HFFc6 (cell line): ENCODE results near the gene MICAL2. TPM values are rescaled to one million over a fixed set of nuclear protein-coding genes. Genes with fewer than 3 reads are reported as not detected.
"Not testable (repeated sequence)": the region's sequence is repeated elsewhere in the genome, so short reads cannot be mapped to it uniquely, and the experiment has no call there.

Source experiments
- DNase-seq: peaks from one replicate; pipeline ENCODE4 v3.0.0-alpha.2; 2018
- H3K27ac Mint-ChIP-seq: 2 replicates; pipeline ENCODE4 v1.8.0; 2020; ENCODE audit warnings: mild to moderate bottlenecking, mixed read lengths
- H3K27me3 Mint-ChIP-seq: 2 replicates; pipeline ENCODE4 v1.8.0; 2021; ENCODE audit warnings: mild to moderate bottlenecking, moderate library complexity, mixed read lengths; ENCODE audit not compliant: insufficient read depth
- H3K36me3 Mint-ChIP-seq: 2 replicates; pipeline ENCODE4 v1.8.0; 2021; ENCODE audit warnings: low read depth, mixed read lengths
- H3K4me1 Mint-ChIP-seq: 2 replicates; pipeline ENCODE4 v1.8.0; 2020; ENCODE audit warnings: low read depth, mixed read lengths
- H3K4me3 Mint-ChIP-seq: 2 replicates; pipeline ENCODE4 v1.8.0; 2020; ENCODE audit warnings: mild to moderate bottlenecking, moderate library complexity, mixed read lengths
- H3K9me3 Mint-ChIP-seq: 2 replicates; pipeline ENCODE4 v1.8.0; 2020; ENCODE audit warnings: mild to moderate bottlenecking, mixed read lengths
- CTCF ChIP-seq: fragments of 200-600 bp; sonication (generic); IDR thresholded peaks from 2 replicates; pipeline ENCODE4 v1.5.0; 2021; ENCODE audit warnings: antibody characterized with exemption, mild to moderate bottlenecking
- total RNA-seq, 6 experiments: library from RNA; stranded (reverse); fragmentation: NEBNext Ultra II Directional; extraction: Animal tissue kit (Norgen Biotek cat#: 25700); gene quantifications; 2 replicates in 1 of 6; 3 replicates in 5 of 6; pipeline ENCODE4 v1.2.3, GENCODE V29; 2021

MICAL2 gene
- total RNA-seq, 6 experiments from 2014 or later, result 199 to 252 (median 233) TPM

- DNase-seq, result no peak
- H3K9me3 Mint-ChIP-seq, result no peaks in the 10 kb centered on the region
- no peak overlapping the region; the same call in 1 of the 2 replicates for H3K4me3 Mint-ChIP-seq
- peaks cover 77% of the 10 kb centered on the region for H3K4me1 Mint-ChIP-seq
- peaks cover 1% of the 10 kb centered on the region for H3K27me3 Mint-ChIP-seq
- peaks cover 66% of the 10 kb centered on the region for H3K36me3 Mint-ChIP-seq
- H3K27ac Mint-ChIP-seq, result peak overlapping the region; percentile 65
- TF ChIP-seq CTCF, result no peak
These were observed 32.5 kb downstream of the MICAL2 start for GRCh38 chr11:12142909-12143308.

- DNase-seq, result no peak
- peak overlapping the region; percentile 65 for H3K27ac Mint-ChIP-seq
- no peaks in the 10 kb centered on the region for H3K9me3 Mint-ChIP-seq
- H3K36me3 Mint-ChIP-seq, result peaks cover 71% of the 10 kb centered on the region
- no peak for TF ChIP-seq CTCF
- H3K27me3 Mint-ChIP-seq, result peaks cover 3% of the 10 kb centered on the region
- peaks cover 77% of the 10 kb centered on the region for H3K4me1 Mint-ChIP-seq
- H3K4me3 Mint-ChIP-seq, result no peak overlapping the region
These were observed 33.3 kb downstream of the MICAL2 start for GRCh38 chr11:12143461-12144258.

GRCh38 chr11:12144330-12145174 lies 34.2 kb downstream of the MICAL2 start:
- H3K36me3 Mint-ChIP-seq, result peaks cover 75% of the 10 kb centered on the region
- no peak overlapping the region for H3K4me3 Mint-ChIP-seq
- no peaks in the 10 kb centered on the region for H3K9me3 Mint-ChIP-seq
- no peak for TF ChIP-seq CTCF
- H3K4me1 Mint-ChIP-seq, result peaks cover 77% of the 10 kb centered on the region
- DNase-seq, result no peak
- peak overlapping the region; percentile 65 for H3K27ac Mint-ChIP-seq
- H3K27me3 Mint-ChIP-seq, result peaks cover 3% of the 10 kb centered on the region

GRCh38 chr11:12146678-12147077 lies 36.3 kb downstream of the MICAL2 start:
- not testable (repeated sequence) for H3K4me3 Mint-ChIP-seq, DNase-seq, H3K27ac Mint-ChIP-seq, H3K9me3 Mint-ChIP-seq, H3K27me3 Mint-ChIP-seq
- H3K36me3 Mint-ChIP-seq, result peaks cover 66% of the 10 kb centered on the region
- H3K4me1 Mint-ChIP-seq, result peaks cover 77% of the 10 kb centered on the region

GRCh38 chr11:12147827-12148226 lies 37.4 kb downstream of the MICAL2 start:
- no peak overlapping the region for H3K4me3 Mint-ChIP-seq
- peak overlapping the region; percentile 93 for H3K27ac Mint-ChIP-seq
- no peaks in the 10 kb centered on the region for H3K9me3 Mint-ChIP-seq
- TF ChIP-seq CTCF, result no peak
- no peak for DNase-seq
- peaks cover 64% of the 10 kb centered on the region for H3K36me3 Mint-ChIP-seq
- peaks cover 6% of the 10 kb centered on the region for H3K27me3 Mint-ChIP-seq
- peaks cover 73% of the 10 kb centered on the region for H3K4me1 Mint-ChIP-seq

GRCh38 chr11:12148466-12148865 lies 38.1 kb downstream of the MICAL2 start:
- Mint-ChIP-seq H3K27ac (peak overlapping the region; percentile 93), H3K4me3 (no peak overlapping the region), H3K4me1 (peaks cover 67% of the 10 kb centered on the region), H3K27me3 (peaks cover 6% of the 10 kb centered on the region), H3K9me3 (no peaks in the 10 kb centered on the region), H3K36me3 (peaks cover 66% of the 10 kb centered on the region)
- no peak for DNase-seq
- TF ChIP-seq CTCF, result no peak
